GM23338 (cell line): ENCODE results near the gene SMARCC2. TPM values are rescaled to one million over a fixed set of nuclear protein-coding genes. Genes with fewer than 3 reads are reported as not detected.

Experiments used
- ATAC-seq: fragments of 200-7000 bp; cut with Tn5 transposase; 3 replicates; pipeline ENCODE4 v1.9.1; 2020
- DNase-seq: peaks from one replicate; pipeline ENCODE4 v3.0.0-alpha.2; 2015; ENCODE audit warnings: low spot score
- H2AFZ ChIP-seq: fragments of 200-600 bp; sonication (generic); 2 replicates; pipeline ENCODE4 v1.8.0; 2016; ENCODE audit warnings: antibody characterized with exemption, mild to moderate bottlenecking, moderate library complexity
- H3F3A ChIP-seq: fragments of 200-600 bp; sonication (generic); replicated peaks from 2 replicates; pipeline ENCODE4 v1.8.0; 2017; ENCODE audit warnings: antibody characterized with exemption, mixed run types, low read depth
- H3K27ac ChIP-seq: fragments of 200-600 bp; sonication (generic); 2 replicates; pipeline ENCODE4 v1.6.1; 2016; ENCODE audit warnings: low read depth
- H3K27me3 ChIP-seq: fragments of 200-600 bp; sonication (generic); 2 replicates; pipeline ENCODE4 v1.8.0; 2016; ENCODE audit warnings: mild to moderate bottlenecking, mixed run types, moderate library complexity; ENCODE audit not compliant: insufficient read depth
- H3K36me3 ChIP-seq: fragments of 200-600 bp; sonication (generic); 2 replicates; pipeline ENCODE4 v1.8.0; 2016; ENCODE audit warnings: mild to moderate bottlenecking; ENCODE audit not compliant: insufficient read depth
- H3K4me1 ChIP-seq: fragments of 200-600 bp; sonication (generic); 2 replicates; pipeline ENCODE4 v1.8.0; 2016; ENCODE audit warnings: mild to moderate bottlenecking, moderate library complexity; ENCODE audit not compliant: insufficient read depth
- H3K4me2 ChIP-seq: fragments of 200-600 bp; sonication (generic); 2 replicates; pipeline ENCODE4 v1.7.1; 2017; ENCODE audit warnings: mixed run types
- H3K4me3 ChIP-seq: fragments of 200-600 bp; sonication (generic); 2 replicates; pipeline ENCODE4 v1.6.1; 2016; ENCODE audit warnings: mixed run types
- H3K79me2 ChIP-seq: fragments of 200-600 bp; sonication (generic); replicated peaks from 2 replicates; pipeline ENCODE4 v1.8.0; 2017; ENCODE audit warnings: mild to moderate bottlenecking; ENCODE audit not compliant: insufficient read depth
- H3K9me2 ChIP-seq: fragments of 200-600 bp; sonication (generic); 2 replicates; pipeline ENCODE4 v1.8.0; 2017; ENCODE audit not compliant: insufficient read depth
- H4K20me1 ChIP-seq: fragments of 200-600 bp; sonication (generic); replicated peaks from 2 replicates; pipeline ENCODE4 v1.8.0; 2017; ENCODE audit warnings: mild to moderate bottlenecking; ENCODE audit not compliant: insufficient read depth
- H3K27ac Mint-ChIP-seq: 2 replicates; pipeline ENCODE4 v1.8.0; 2020; ENCODE audit warnings: inconsistent platforms, mild to moderate bottlenecking, moderate library complexity, mixed read lengths
- H3K27me3 Mint-ChIP-seq: 3 replicates; pipeline ENCODE4 v1.8.0; 2022; ENCODE audit warnings: low read depth, mild to moderate bottlenecking, moderate library complexity, mixed read lengths, inconsistent platforms; ENCODE audit not compliant: insufficient read depth, poor library complexity
- H3K36me3 Mint-ChIP-seq: 3 replicates; pipeline ENCODE4 v1.8.0; 2021; ENCODE audit warnings: low read depth, mild to moderate bottlenecking, inconsistent platforms, moderate library complexity, mixed read lengths
- H3K4me1 Mint-ChIP-seq: 3 replicates; pipeline ENCODE4 v1.8.0; 2020; ENCODE audit warnings: mild to moderate bottlenecking, inconsistent platforms, mixed read lengths
- H3K4me3 Mint-ChIP-seq: 3 replicates; pipeline ENCODE4 v1.8.0; 2021; ENCODE audit warnings: moderate library complexity, mild to moderate bottlenecking, inconsistent platforms, mixed read lengths
- H3K9me3 Mint-ChIP-seq: 3 replicates; pipeline ENCODE4 v1.8.0; 2020; ENCODE audit warnings: moderate library complexity, mild to moderate bottlenecking, inconsistent platforms, mixed read lengths
- CREB1 ChIP-seq: fragments of 250-450 bp; sonication (Bioruptor Pico); IDR thresholded peaks from 2 replicates; pipeline ENCODE4 v1.5.0; 2020; ENCODE audit warnings: low read depth, mild to moderate bottlenecking, moderate library complexity
- CTCF ChIP-seq, 2 experiments: fragments of 200-600 bp in 1 of 2; sonication (generic) in 1 of 2; conservative IDR thresholded peaks; 2 replicates each; pipeline versions ENCODE4 v1.5.1 to v1.6.1; 2016 to 2017; ENCODE audit warnings: antibody characterized with exemption in 2 of 2, low read depth in 2 of 2, mild to moderate bottlenecking in 2 of 2, moderate library complexity in 1 of 2
- EZH2 ChIP-seq: fragments of 200-600 bp; sonication (generic); IDR thresholded peaks from one replicate; pipeline ENCODE4 v1.8.0; 2017; ENCODE audit warnings: antibody characterized with exemption, mild to moderate bottlenecking, low read depth; ENCODE audit not compliant: unreplicated experiment
- EZH2phosphoT487 ChIP-seq: fragments of 200-600 bp; sonication (generic); IDR thresholded peaks from one replicate; pipeline ENCODE4 v1.8.1; 2018; ENCODE audit warnings: antibody characterized with exemption; ENCODE audit not compliant: unreplicated experiment
- JUNB ChIP-seq: IDR thresholded peaks from one replicate; pipeline ENCODE4 v1.6.1; 2016; ENCODE audit warnings: antibody characterized with exemption; ENCODE audit not compliant: unreplicated experiment
- NANOG ChIP-seq: IDR thresholded peaks from 2 replicates; pipeline ENCODE4 v1.6.1; 2016; ENCODE audit warnings: antibody characterized with exemption, borderline replicate concordance
- POLR2AphosphoS5 ChIP-seq: IDR thresholded peaks from 2 replicates; pipeline ENCODE4 v1.6.1; 2016; ENCODE audit warnings: antibody characterized with exemption, low read depth
- REST ChIP-seq: IDR thresholded peaks from one replicate; pipeline ENCODE4 v1.6.1; 2018; ENCODE audit warnings: antibody characterized with exemption; ENCODE audit not compliant: unreplicated experiment
- STAT1 ChIP-seq: IDR thresholded peaks from one replicate; pipeline ENCODE4 v1.6.1; 2016; ENCODE audit warnings: antibody characterized with exemption; ENCODE audit not compliant: unreplicated experiment
- ZNF114 ChIP-seq: fragments of 250-450 bp; sonication (Bioruptor Pico); IDR thresholded peaks from 2 replicates; pipeline ENCODE4 v1.5.0; 2020; ENCODE audit warnings: mild to moderate bottlenecking, moderate library complexity
- ZNF331 ChIP-seq: fragments of 250-450 bp; sonication (Bioruptor Pico); IDR thresholded peaks from 2 replicates; pipeline ENCODE4 v1.5.0; 2020; ENCODE audit warnings: low read depth, mild to moderate bottlenecking, moderate library complexity
- ZNF462 ChIP-seq: fragments of 250-450 bp; sonication (Bioruptor Pico); IDR thresholded peaks from 2 replicates; pipeline ENCODE4 v1.5.0; 2020; ENCODE audit warnings: mild to moderate bottlenecking, moderate library complexity
- polyA plus RNA-seq: library from polyadenylated mRNA; unstranded; fragments of >200 nt; fragmentation: Nextera tagmentation; extraction: Ambion mirVana; gene quantifications from 2 replicates; pipeline ENCODE4 v1.2.1, GENCODE V29; 2016
- total RNA-seq: library from RNA; depleted of rRNA; stranded (reverse); fragments of >200 nt; shearing (Covaris generic); gene quantifications from 2 replicates; pipeline ENCODE4 v1.2.3, GENCODE V29; 2014
- TF ChIP-seq, protein P1 (sequence below): IDR thresholded peaks from 2 replicates; pipeline ENCODE4 v1.6.1; 2016; ENCODE audit warnings: antibody characterized with exemption

Gene SMARCC2
- total and polyA plus RNA-seq, 2 experiments from 2014 or later: 40.4 to 68.3 TPM

DNA sequence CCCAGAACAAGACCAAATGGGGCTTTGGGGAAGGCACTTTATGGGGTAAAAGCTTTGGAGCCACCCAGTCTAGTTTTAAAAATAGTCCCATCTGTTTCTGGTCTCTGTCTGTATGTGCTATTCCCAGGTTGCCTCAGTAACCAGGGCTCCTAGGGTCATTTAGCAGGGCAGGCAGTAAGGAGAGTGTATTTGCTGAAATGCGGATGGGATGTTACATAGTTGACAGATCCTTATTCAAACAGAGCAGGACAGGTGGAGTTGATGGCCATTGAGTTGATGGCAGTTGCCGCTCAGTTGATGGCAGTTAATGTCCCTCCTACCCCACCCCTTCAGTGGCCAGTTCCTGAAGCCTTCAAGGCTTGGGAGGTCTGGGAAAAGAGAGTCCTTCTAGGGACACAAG lies 66.6 kb downstream of the SMARCC2 start:
- Histone ChIP-seq H3K36me3 (no peaks in the 10 kb centered on the region; the same call in 1 of the 2 replicates), H3K9me2 (no peaks in the 10 kb centered on the region), H3K27ac (no peak overlapping the region), H3K4me1 (peaks cover 21% of the 10 kb centered on the region), H3F3A (peaks cover 12% of the 10 kb centered on the region), H4K20me1 (no peaks in the 10 kb centered on the region), H2AFZ (no peak overlapping the region), H3K4me3 (no peak overlapping the region), H3K79me2 (peaks cover under 1% of the 10 kb centered on the region; the same call in 1 of the 2 replicates), H3K4me2 (no peak overlapping the region), H3K27me3 (no peaks in the 10 kb centered on the region)
- peaks cover 5% of the 10 kb centered on the region; the same call in 2 of the 3 replicates for H3K9me3 Mint-ChIP-seq
- peaks cover 12% of the 10 kb centered on the region for H3K27me3 Mint-ChIP-seq
- H3K27ac Mint-ChIP-seq: no peak overlapping the region
- H3K4me3 Mint-ChIP-seq: no peak overlapping the region; the same call in 2 of the 3 replicates
- no peak for TF ChIP-seq EZH2
- no peak for TF ChIP-seq EZH2phosphoT487
- TF ChIP-seq ZNF331 (CRISPR knock-in tag): no peak
- TF ChIP-seq CTCF (conservative IDR thresholded peaks at IDR 0.05; ENCODE audit: low read depth in 2 of 2): no peak
- TF ChIP-seq JUNB: no peak
- TF ChIP-seq CREB1: no peak
- no peak for TF ChIP-seq POLR2AphosphoS5
- TF ChIP-seq, protein P1, sequence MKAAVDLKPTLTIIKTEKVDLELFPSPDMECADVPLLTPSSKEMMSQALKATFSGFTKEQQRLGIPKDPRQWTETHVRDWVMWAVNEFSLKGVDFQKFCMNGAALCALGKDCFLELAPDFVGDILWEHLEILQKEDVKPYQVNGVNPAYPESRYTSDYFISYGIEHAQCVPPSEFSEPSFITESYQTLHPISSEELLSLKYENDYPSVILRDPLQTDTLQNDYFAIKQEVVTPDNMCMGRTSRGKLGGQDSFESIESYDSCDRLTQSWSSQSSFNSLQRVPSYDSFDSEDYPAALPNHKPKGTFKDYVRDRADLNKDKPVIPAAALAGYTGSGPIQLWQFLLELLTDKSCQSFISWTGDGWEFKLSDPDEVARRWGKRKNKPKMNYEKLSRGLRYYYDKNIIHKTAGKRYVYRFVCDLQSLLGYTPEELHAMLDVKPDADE: no peak
- no peak for TF ChIP-seq ZNF114 (CRISPR knock-in tag)
- TF ChIP-seq ZNF462: no peak
- TF ChIP-seq REST: no peak
- TF ChIP-seq STAT1: no peak
- no peak for TF ChIP-seq NANOG
- DNase-seq (no peak), ATAC-seq (no peak)
- H3K36me3 Mint-ChIP-seq: peaks cover 20% of the 10 kb centered on the region
- H3K4me1 Mint-ChIP-seq: peaks cover 34% of the 10 kb centered on the region
